Measurements from ENCODE around the gene AFG1L.

The AFG1L gene

GRCh38 chr6:108452711-108453195 is 157.9 kb downstream of the AFG1L start:
- no peak for TF ChIP-seq SP1 (IDR thresholded peaks at IDR 0.05)
- TF ChIP-seq FOXA1 (IDR thresholded peaks at IDR 0.05), result no peak
- TF ChIP-seq BHLHE40 (IDR thresholded peaks at IDR 0.05; ENCODE audit: borderline replicate concordance), result no peak
- no peak for TF ChIP-seq LEF1 (IDR thresholded peaks at IDR 0.05; ENCODE audit: borderline replicate concordance)
- no peak for TF ChIP-seq HDGF (IDR thresholded peaks at IDR 0.05; ENCODE audit: borderline replicate concordance)
- TF ChIP-seq SUZ12 (IDR thresholded peaks at IDR 0.05), result no peak
- TF ChIP-seq FOXK2 (IDR thresholded peaks at IDR 0.05), result no peak
- no peak for TF ChIP-seq PKNOX1 (IDR thresholded peaks at IDR 0.05)
- DNase-seq (ENCODE audit: extremely low spot score), result no peak
- ChIA-PET CTCF (interaction anchor here (0.6 kb wide), 1 partner anchor 323 kb away, joined by 3 read pairs; no protein-coding TSS in a partner anchor), POLR2A (no interaction called here)

- ChIA-PET POLR2A (no interaction called here), CTCF (interaction anchor here (0.6 kb wide), 1 partner anchor 324 kb away, joined by 3 read pairs; no protein-coding TSS in a partner anchor)
- no peak for DNase-seq (ENCODE audit: extremely low spot score)
- TF ChIP-seq SUZ12 (IDR thresholded peaks at IDR 0.05) (no peak), BHLHE40 (IDR thresholded peaks at IDR 0.05; ENCODE audit: borderline replicate concordance) (no peak)
Measured at GRCh38 chr6:108453601-108454185, 158.8 kb downstream of the AFG1L start.

- ChIA-PET CTCF (no interaction called here), POLR2A (no interaction called here)
- TF ChIP-seq FOXM1 (IDR thresholded peaks at IDR 0.05; ENCODE audit: borderline replicate concordance), result no peak
- no peak for TF ChIP-seq L3MBTL2 (conservative IDR thresholded peaks at IDR 0.05)
- no peak for TF ChIP-seq LEF1 (IDR thresholded peaks at IDR 0.05; ENCODE audit: borderline replicate concordance)
- TF ChIP-seq ELF4 (IDR thresholded peaks at IDR 0.05), result no peak
- TF ChIP-seq ARNT (IDR thresholded peaks at IDR 0.05), result no peak
- TF ChIP-seq BHLHE40 (IDR thresholded peaks at IDR 0.05; ENCODE audit: borderline replicate concordance), result no peak
- TF ChIP-seq FOXK2 (IDR thresholded peaks at IDR 0.05), result no peak
- no peak for TF ChIP-seq SP1 (IDR thresholded peaks at IDR 0.05)
- TF ChIP-seq CTBP1 (IDR thresholded peaks at IDR 0.05; ENCODE audit: borderline replicate concordance), result no peak
- no peak for TF ChIP-seq HDGF (IDR thresholded peaks at IDR 0.05; ENCODE audit: borderline replicate concordance)
- TF ChIP-seq FOXA1 (IDR thresholded peaks at IDR 0.05), result no peak
- TF ChIP-seq TARDBP (IDR thresholded peaks at IDR 0.05), result no peak
- TF ChIP-seq ZNF384 (IDR thresholded peaks at IDR 0.05), result no peak
- no peak for TF ChIP-seq NFRKB (IDR thresholded peaks at IDR 0.05)
- TF ChIP-seq PKNOX1 (IDR thresholded peaks at IDR 0.05), result no peak
- DNase-seq (ENCODE audit: extremely low spot score), result no peak
Measured at GRCh38 chr6:108454356-108454755, 159.5 kb downstream of the AFG1L start.

GRCh38 chr6:108455688-108456087 is 160.8 kb downstream of the AFG1L start:
- ChIA-PET CTCF (no interaction called here), POLR2A (no interaction called here)
- TF ChIP-seq SUZ12 (IDR thresholded peaks at IDR 0.05) (no peak), CTBP1 (IDR thresholded peaks at IDR 0.05; ENCODE audit: borderline replicate concordance) (no peak), L3MBTL2 (conservative IDR thresholded peaks at IDR 0.05) (no peak), SP1 (IDR thresholded peaks at IDR 0.05) (no peak), ARNT (IDR thresholded peaks at IDR 0.05) (no peak), TARDBP (IDR thresholded peaks at IDR 0.05) (no peak)
- no peak for DNase-seq (ENCODE audit: extremely low spot score)

- ChIA-PET POLR2A (no interaction called here), CTCF (interaction anchor here (0.7 kb wide), 1 partner anchor 351 kb away, joined by 3 read pairs; no protein-coding TSS in a partner anchor)
- no peak for TF ChIP-seq ARNT (IDR thresholded peaks at IDR 0.05)
- TF ChIP-seq FOXK2 (IDR thresholded peaks at IDR 0.05), result no peak
- TF ChIP-seq HDGF (IDR thresholded peaks at IDR 0.05; ENCODE audit: borderline replicate concordance), result no peak
- no peak for TF ChIP-seq SUZ12 (IDR thresholded peaks at IDR 0.05)
- no peak for TF ChIP-seq FOXA1 (IDR thresholded peaks at IDR 0.05)
- TF ChIP-seq PKNOX1 (IDR thresholded peaks at IDR 0.05), result no peak
- TF ChIP-seq NFRKB (IDR thresholded peaks at IDR 0.05), result no peak
- no peak for TF ChIP-seq BHLHE40 (IDR thresholded peaks at IDR 0.05; ENCODE audit: borderline replicate concordance)
- no peak for TF ChIP-seq ELF4 (IDR thresholded peaks at IDR 0.05)
- TF ChIP-seq SP1 (IDR thresholded peaks at IDR 0.05), result no peak
- no peak for TF ChIP-seq LEF1 (IDR thresholded peaks at IDR 0.05; ENCODE audit: borderline replicate concordance)
- TF ChIP-seq CTBP1 (IDR thresholded peaks at IDR 0.05; ENCODE audit: borderline replicate concordance), result no peak
- no peak for TF ChIP-seq ZNF384 (IDR thresholded peaks at IDR 0.05)
- no peak for TF ChIP-seq FOXM1 (IDR thresholded peaks at IDR 0.05; ENCODE audit: borderline replicate concordance)
- no peak for DNase-seq (ENCODE audit: extremely low spot score)
Measured at GRCh38 chr6:108463784-108464183, 168.9 kb downstream of the AFG1L start.

GRCh38 chr6:108464418-108465097 is 169.7 kb downstream of the AFG1L start:
- no peak for DNase-seq (ENCODE audit: extremely low spot score)
- no peak for TF ChIP-seq LEF1 (IDR thresholded peaks at IDR 0.05; ENCODE audit: borderline replicate concordance)
- POLR2A ChIA-PET, result no interaction called here
- CTCF ChIA-PET, result interaction anchor here (0.7 to 0.8 kb wide), 2 partner anchors 9 to 352 kb away, joined by 3 to 6 read pairs; no protein-coding TSS in a partner anchor

All from HEK293T (cell line).